SIG-M5 (cell line): ENCODE results near the gene CD1E.
"Not testable (repeated sequence)": the region's sequence is repeated elsewhere in the genome, so short reads cannot be mapped to it uniquely, and the experiment has no call there.

Experiments used
- DNase-seq: peaks from one replicate; lab custom pipeline; 2025; lab: John Stamatoyannopoulos, UW

CD1E gene

GRCh38 chr1:158353303-158354075, at the start of gene CD1E:
Gene CD1E (plus strand): TSS chr1:158353894. CDS start chr1:158353989, 95 bp downstream.
- DNase-seq: no peak

- DNase-seq: no peak
Measured at GRCh38 chr1:158310623-158311022, 43.1 kb upstream of the CD1E start.

- no peak for DNase-seq
Measured at GRCh38 chr1:158311066-158311465, 42.6 kb upstream of the CD1E start.

- DNase-seq: no peak
Measured at GRCh38 chr1:158323866-158324265, 29.8 kb upstream of the CD1E start.

- no peak for DNase-seq
Measured at GRCh38 chr1:158324395-158324794, 29.3 kb upstream of the CD1E start.

GRCh38 chr1:158327481-158327880, 26.2 kb upstream of the CD1E start:
- no peak for DNase-seq

- DNase-seq: no peak
Measured at GRCh38 chr1:158328426-158328825, 25.3 kb upstream of the CD1E start.

GRCh38 chr1:158329300-158329699, 24.4 kb upstream of the CD1E start:
- no peak for DNase-seq

- DNase-seq: no peak
Measured at GRCh38 chr1:158329733-158330132, 24.0 kb upstream of the CD1E start.

- no peak for DNase-seq
Measured at GRCh38 chr1:158330391-158331105, 23.1 kb upstream of the CD1E start.

- no peak for DNase-seq
Measured at GRCh38 chr1:158331106-158331425, 22.6 kb upstream of the CD1E start.

GRCh38 chr1:158331481-158332150, 22.1 kb upstream of the CD1E start, which contains the start of gene CD1B:
Gene CD1B (minus strand): TSS chr1:158331531. CDS start chr1:158331423, 108 bp downstream.
- no peak for DNase-seq

- DNase-seq: no peak
Measured at GRCh38 chr1:158333405-158334155, 20.1 kb upstream of the CD1E start.

- DNase-seq: no peak
Measured at GRCh38 chr1:158334526-158335212, 19.0 kb upstream of the CD1E start.

- DNase-seq: no peak
Measured at GRCh38 chr1:158335213-158335532, 18.5 kb upstream of the CD1E start.

GRCh38 chr1:158336413-158336812, 17.3 kb upstream of the CD1E start:
- not testable (repeated sequence) for DNase-seq

GRCh38 chr1:158348946-158349345, 4.7 kb upstream of the CD1E start:
- not testable (repeated sequence) for DNase-seq

GRCh38 chr1:158354255-158354654, 561 bp downstream of the CD1E start:
- no peak for DNase-seq

- DNase-seq: no peak
Measured at GRCh38 chr1:158355773-158356285, 2.1 kb downstream of the CD1E start.

- no peak for DNase-seq
Measured at GRCh38 chr1:158356616-158357015, 2.9 kb downstream of the CD1E start.

- DNase-seq: no peak
Measured at GRCh38 chr1:158357441-158357840, 3.7 kb downstream of the CD1E start.

- DNase-seq: no peak
Measured at GRCh38 chr1:158362482-158362881, 8.8 kb downstream of the CD1E start.
